Fibroblast of skin of right quadriceps (primary cell): ENCODE results near the gene CROCC.
"Not testable (repeated sequence)": the region's sequence is repeated elsewhere in the genome, so short reads cannot be mapped to it uniquely, and the experiment has no call there.

Experiments used
- DNase-seq: peaks from one replicate; pipeline ENCODE4 v3.0.0-alpha.2; 2013

CROCC gene

DNA sequence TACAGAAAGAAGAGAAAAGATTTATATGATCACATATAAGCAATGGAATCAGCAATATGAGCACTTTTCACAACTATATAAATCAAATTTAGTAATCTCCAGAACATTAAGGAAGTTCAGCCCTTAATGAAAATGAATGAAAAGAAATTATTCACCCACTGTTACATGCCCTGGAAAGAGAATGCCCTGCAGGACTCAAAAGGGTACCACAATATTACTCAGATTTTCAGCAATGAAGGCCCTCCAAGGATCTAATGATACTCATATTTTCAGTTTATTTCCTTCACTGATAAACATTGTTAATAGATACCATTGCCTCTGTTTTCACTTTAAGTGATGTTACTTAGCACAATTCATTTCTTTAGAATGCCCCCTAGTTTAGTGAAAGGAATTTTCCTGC lies 23.4 kb upstream of the CROCC start:
- DNase-seq, result not testable (repeated sequence)

DNA sequence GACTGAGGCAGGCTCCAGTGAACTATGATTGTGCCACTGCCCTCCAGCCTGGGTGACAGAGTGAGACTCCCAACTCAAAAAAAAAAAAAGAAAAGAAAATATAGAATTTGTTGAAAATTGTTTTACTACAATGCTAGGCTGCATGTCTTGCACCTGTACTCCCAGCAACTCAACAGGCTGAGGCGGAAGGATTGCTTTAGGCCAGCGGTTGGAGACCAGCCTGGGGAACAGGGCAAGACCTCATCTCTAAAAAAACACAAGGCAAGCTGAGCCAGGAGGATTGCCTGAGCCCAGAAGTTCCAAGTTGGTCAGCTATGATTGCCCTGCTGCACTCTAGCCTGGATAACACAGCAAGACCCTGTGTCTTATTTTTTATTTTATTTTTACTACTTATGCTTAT lies 22.7 kb upstream of the CROCC start:
- not testable (repeated sequence) for DNase-seq

DNA sequence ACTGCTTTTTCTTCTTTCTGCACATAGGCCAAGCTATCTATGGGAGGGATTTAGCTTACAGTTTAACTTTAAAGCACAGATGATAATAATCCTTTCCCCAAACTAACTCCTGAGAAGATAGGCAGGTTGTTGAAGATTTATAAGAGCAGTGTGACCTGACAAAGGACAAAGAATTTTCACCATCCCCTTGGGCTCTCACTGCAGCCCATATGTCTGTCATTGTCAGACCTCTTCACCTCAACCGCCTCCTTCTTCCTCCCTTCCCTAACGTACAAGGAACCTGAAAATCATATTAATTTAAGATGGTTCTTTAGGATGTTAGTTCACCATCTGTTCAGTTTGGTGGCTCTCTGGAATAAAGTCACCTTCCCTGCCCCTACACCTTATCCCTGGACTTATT lies 21.0 kb upstream of the CROCC start:
- no peak for DNase-seq

DNA sequence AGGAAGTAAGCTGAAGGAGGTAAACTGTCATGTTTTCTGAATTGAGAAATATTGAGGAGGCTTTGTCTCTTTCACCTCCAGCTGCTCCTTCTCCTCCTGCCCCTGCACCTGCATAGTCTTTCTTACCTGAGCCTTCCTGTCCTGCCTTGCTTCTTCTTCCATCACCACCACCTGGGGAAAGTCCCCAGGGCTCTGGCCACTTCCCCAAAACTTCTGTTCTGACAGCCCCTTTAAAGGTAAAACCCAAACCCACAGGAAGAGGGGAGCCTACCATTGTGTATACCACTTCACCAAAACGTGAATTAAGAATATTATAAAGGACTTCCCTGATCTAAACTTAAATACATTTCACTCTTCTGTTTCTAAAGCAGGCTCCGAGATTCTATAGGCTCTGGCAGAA lies 20.4 kb upstream of the CROCC start:
- not testable (repeated sequence) for DNase-seq

DNA sequence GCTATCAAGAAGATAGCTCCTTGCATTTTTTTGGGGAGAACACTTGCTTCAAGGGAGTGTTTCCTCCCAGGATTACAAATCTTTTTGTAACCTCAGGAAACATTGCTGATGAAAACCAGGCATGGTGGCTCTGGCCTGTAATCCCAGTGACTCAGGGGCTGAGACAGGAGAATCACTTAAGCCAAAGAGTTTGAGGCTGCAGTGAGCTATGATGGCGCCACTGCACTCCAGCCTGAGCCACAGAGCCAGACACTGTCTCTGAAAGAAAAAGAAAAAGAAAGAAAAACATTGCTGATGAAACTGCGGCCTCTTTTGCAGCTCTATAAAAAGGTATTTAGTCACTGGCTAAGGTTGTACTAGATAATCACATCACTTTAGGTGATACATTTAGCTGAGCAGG lies 18.7 kb upstream of the CROCC start:
- peak; percentile 78 for DNase-seq

DNA sequence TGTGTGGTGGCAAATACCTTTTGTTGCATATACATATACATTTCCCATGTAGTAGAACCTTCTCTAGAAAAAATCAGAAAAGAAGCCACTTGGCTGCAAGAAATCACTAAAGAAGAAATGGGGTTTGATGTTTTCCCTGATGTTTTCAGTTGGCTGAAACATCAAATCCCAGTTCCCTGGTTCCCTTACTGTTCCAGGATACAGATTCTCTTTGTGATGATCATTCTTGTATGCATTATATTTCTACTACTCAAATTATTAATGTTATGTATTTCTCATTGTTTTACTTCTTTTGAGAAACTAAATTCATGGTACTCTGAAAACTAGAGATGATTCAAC lies 18.3 kb upstream of the CROCC start:
- no peak for DNase-seq

- peak; percentile 99 for DNase-seq
Observed at GRCh38 chr1:16904560-16905109, 17.1 kb upstream of the CROCC start.

- DNase-seq, result peak; percentile 94
Observed at GRCh38 chr1:16905110-16905867, 16.4 kb upstream of the CROCC start.

- DNase-seq, result peak; percentile 59
Observed at GRCh38 chr1:16905868-16906702, 15.6 kb upstream of the CROCC start.

GRCh38 chr1:16906873-16907272 lies 14.9 kb upstream of the CROCC start:
- DNase-seq, result no peak

DNA sequence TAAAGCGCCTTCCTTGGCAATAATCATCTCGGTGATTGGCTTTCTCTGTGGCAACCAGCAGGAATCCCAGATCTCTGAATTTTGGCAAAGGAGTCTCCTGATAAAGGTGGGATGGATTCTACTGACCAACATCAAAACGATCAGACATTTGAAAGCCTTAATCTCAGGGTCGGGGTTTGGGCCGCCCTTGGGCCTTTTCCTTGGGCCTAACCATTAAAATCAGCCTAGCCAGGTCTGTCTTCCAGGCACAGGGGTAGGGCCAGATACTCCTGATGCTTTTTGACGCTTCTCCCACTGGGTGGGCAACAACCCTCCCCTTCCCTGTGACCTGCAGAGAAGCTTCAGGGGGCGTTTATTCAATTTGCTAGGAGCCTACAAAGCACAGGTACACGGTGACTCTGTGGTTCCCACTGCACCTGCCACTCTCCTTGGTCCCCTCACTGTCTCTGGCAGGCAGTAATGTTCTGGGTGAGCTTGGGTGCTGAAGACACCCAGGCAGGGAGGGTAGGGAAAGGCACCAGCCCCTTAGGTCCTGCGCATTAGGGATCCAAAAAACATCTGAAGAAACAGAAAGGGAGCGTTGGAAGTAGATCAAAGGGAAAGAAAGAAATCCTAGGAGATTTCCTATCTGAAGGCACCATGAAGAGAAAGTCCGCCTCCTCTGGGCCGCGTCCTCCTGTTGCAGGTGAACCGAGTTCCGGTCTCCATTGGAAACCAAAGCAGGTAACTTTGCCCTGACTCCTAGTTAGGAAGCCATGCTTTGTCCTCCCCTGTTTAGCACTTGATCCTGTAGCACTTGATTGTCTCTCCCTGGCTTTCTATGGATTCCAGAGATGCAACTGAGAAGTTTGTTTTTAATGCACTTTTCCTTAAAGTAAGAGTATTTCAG lies 13.6 kb upstream of the CROCC start:
- DNase-seq, result no peak

GRCh38 chr1:16911851-16912721 lies 9.6 kb upstream of the CROCC start:
- DNase-seq, result not testable (repeated sequence)

GRCh38 chr1:16912742-16913141 lies 9.0 kb upstream of the CROCC start:
- not testable (repeated sequence) for DNase-seq

DNA sequence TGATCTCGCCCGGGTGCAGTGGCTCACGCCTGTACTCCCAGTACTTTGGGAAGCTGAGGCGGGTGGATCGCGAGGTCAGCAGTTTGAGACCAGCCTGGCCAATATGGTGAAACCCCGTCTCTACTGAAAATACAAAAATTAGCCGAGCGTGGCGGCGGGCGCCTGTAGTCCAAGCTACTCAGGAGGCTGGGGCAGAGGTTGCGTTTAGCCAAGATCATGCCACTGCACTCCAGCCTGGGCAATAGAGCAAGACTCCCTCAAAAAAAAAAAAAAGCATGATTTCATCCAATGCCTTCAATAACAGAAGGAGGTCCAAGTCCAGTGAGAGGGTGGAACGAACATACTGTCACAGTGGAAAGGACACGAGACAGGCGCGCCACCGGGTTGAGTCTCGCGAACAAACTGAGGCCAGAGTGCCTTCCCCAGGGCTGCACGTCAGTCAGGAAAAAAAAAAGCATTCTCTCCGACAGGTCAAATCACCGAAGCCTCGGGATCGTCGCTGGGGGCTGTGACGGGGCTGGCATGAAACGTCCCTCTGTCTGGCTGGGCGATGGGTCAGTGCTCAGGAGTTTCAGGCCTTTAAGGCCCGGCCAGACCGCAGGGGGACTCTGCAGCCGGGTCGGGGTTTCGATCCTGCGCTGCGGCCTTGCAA lies 8.4 kb upstream of the CROCC start:
- no peak for DNase-seq

GRCh38 chr1:16913833-16914662 lies 7.7 kb upstream of the CROCC start:
- DNase-seq, result peak; percentile 97

- not testable (repeated sequence) for DNase-seq
Observed at GRCh38 chr1:16914928-16915626, 6.7 kb upstream of the CROCC start.

- DNase-seq, result peak; percentile 30
Observed at GRCh38 chr1:16915627-16915973, 6.1 kb upstream of the CROCC start.

- DNase-seq, result not testable (repeated sequence)
Observed at GRCh38 chr1:16916036-16916880, 5.5 kb upstream of the CROCC start.

DNA sequence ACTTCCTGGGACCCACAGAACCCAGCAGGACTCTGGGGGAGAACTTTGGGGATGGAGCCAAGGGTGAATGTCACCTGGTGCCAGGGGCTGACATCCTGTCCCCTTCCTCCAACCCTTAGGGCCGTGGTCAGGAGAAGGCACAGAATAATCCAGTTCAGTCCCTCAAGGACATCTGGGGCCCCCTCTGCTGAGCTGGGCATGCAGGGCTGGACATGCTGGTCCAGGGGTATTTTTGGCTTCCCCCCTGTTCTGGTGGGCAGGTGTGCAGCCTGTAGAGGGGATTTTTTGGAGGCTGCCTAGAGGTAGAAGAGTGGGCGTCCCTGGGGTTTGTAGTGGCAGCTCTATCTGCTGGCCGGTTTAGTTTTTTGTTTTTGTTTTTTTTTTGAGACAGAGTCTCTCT lies 3.4 kb upstream of the CROCC start:
- no peak for DNase-seq
